HCT116 (cell line): Measurements from ENCODE around the gene ZNF473. TPM values are rescaled to one million over a fixed set of nuclear protein-coding genes. Genes with fewer than 3 reads are reported as not detected.

ENCODE experiments used
- ATAC-seq: fragments of 200-7000 bp; cut with Tn5 transposase; 2 replicates; pipeline ENCODE4 v1.9.1; 2020; ENCODE audit warnings: mild to moderate bottlenecking, moderate library complexity
- BruUV-seq: library from RNA; stranded (reverse); fragments of 400-500 nt; replicated peaks from 2 replicates; lab custom pipeline; 2021; lab: Mats Ljungman, UMichigan
- CTCF ChIA-PET: fragments of 300-600 bp; sonication (Branson Sonifier 250); formaldehyde crosslinking; loops from one replicate; lab custom pipeline; 2021; ENCODE audit warnings: antibody characterized with exemption; lab: Charles Lee
- POLR2A ChIA-PET: fragments of 300-600, 350-600 bp; sonication (Branson Sonifier 250); formaldehyde crosslinking; loops from one replicate; lab custom pipeline; 2021; ENCODE audit warnings: antibody characterized with exemption; lab: Charles Lee
- RAD21 ChIA-PET, 2 experiments: fragments of 300-600 bp; sonication (Branson Sonifier 250); formaldehyde crosslinking; loops; one replicate each; lab custom pipeline; 2023; ENCODE audit warnings: low total read pairs in 2 of 2; ENCODE audit not compliant: uncharacterized antibody in 2 of 2, unreplicated experiment in 2 of 2, low non-redundant PET in 1 of 2; lab: Charles Lee
- DNase-seq: peaks from one replicate; pipeline ENCODE4 v3.0.0-alpha.2; 2010; ENCODE audit warnings: low read depth, low spot score
- H2AFZ ChIP-seq: fragments of 200-600 bp; shearing (Covaris generic), sonication (generic); 2 replicates; pipeline ENCODE4 v1.6.1; 2017; ENCODE audit warnings: low read depth, mixed run types, mixed read lengths, antibody characterized with exemption, low read length; ENCODE audit not compliant: poor library complexity, severe bottlenecking
- H3K27ac ChIP-seq: 2 replicates; pipeline ENCODE4 v1.5.1; 2012; ENCODE audit warnings: low read depth, low read length
- H3K27me3 ChIP-seq: fragments of 200-600 bp; sonication (generic); 2 replicates; pipeline ENCODE4 v1.6.1; 2016; ENCODE audit warnings: mixed run types, low read length, mixed read lengths; ENCODE audit not compliant: insufficient read depth
- H3K36me3 ChIP-seq, 2 experiments: fragments of 200-500 bp in 1 of 2; fragments of 200-600 bp in 1 of 2; sonication (Bioruptor generic) in 1 of 2; sonication (generic) in 1 of 2; 2 replicates each; pipeline versions ENCODE4 v1.5.1 to v1.6.1; 2014 to 2016; ENCODE audit warnings: low read length in 2 of 2, inconsistent platforms in 1 of 2, mixed read lengths in 1 of 2, mixed run types in 1 of 2; ENCODE audit not compliant: insufficient read depth in 2 of 2, control insufficient read depth in 1 of 2
- H3K4me1 ChIP-seq, 2 experiments: fragments of 200-600 bp in 1 of 2; sonication (generic) in 1 of 2; 2 replicates each; pipeline versions ENCODE4 v1.5.1 to v1.6.1; 2012 to 2017; ENCODE audit warnings: low read length in 2 of 2, inconsistent platforms in 1 of 2, mild to moderate bottlenecking in 1 of 2, mixed read lengths in 1 of 2, mixed run types in 1 of 2, moderate library complexity in 1 of 2; ENCODE audit not compliant: insufficient read depth in 2 of 2, control insufficient read depth in 1 of 2
- H3K4me2 ChIP-seq: fragments of 200-600 bp; sonication (generic); 2 replicates; pipeline ENCODE4 v1.6.1; 2017; ENCODE audit warnings: mixed run types, low read length, mixed read lengths
- H3K4me3 ChIP-seq, 2 experiments: fragments of 200-600 bp in 1 of 2; sonication (generic) in 1 of 2; replicated peaks in 1 of 2; 2 replicates each; pipeline ENCODE4 v1.5.1; 2011 to 2016; ENCODE audit warnings: low read length in 2 of 2, control low read depth in 1 of 2, low read depth in 1 of 2, mild to moderate bottlenecking in 1 of 2, mixed read lengths in 1 of 2, mixed run types in 1 of 2
- H3K79me2 ChIP-seq: fragments of 200-600 bp; sonication (generic); 2 replicates; pipeline ENCODE4 v1.6.1; 2017; ENCODE audit warnings: mild to moderate bottlenecking, mixed run types, low read length, moderate library complexity, mixed read lengths; ENCODE audit not compliant: insufficient read depth
- H3K9ac ChIP-seq: fragments of 200-600 bp; sonication (generic); 2 replicates; pipeline ENCODE4 v1.6.1; 2016; ENCODE audit warnings: low read length, mixed read lengths
- H3K9me2 ChIP-seq: fragments of 200-600 bp; sonication (generic), shearing (Covaris generic); 2 replicates; pipeline ENCODE4 v1.6.1; 2017; ENCODE audit warnings: mixed run types, mild to moderate bottlenecking, moderate library complexity; ENCODE audit not compliant: insufficient read depth
- H3K9me3 ChIP-seq, 2 experiments: fragments of 200-500 bp in 1 of 2; fragments of 200-600 bp in 1 of 2; sonication (Bioruptor generic) in 1 of 2; sonication (generic) in 1 of 2; 2 replicates each; pipeline ENCODE4 v1.6.1; 2014 to 2017; ENCODE audit warnings: low read length in 2 of 2, mixed read lengths in 2 of 2, inconsistent platforms in 1 of 2, low read depth in 1 of 2, mild to moderate bottlenecking in 1 of 2, mixed run types in 1 of 2, moderate library complexity in 1 of 2; ENCODE audit not compliant: control insufficient read depth in 1 of 2, insufficient read depth in 1 of 2
- H4K20me1 ChIP-seq: fragments of 200-600 bp; sonication (generic), shearing (Covaris generic); 2 replicates; pipeline ENCODE4 v1.6.1; 2017; ENCODE audit warnings: mixed run types, mild to moderate bottlenecking, moderate library complexity; ENCODE audit not compliant: insufficient read depth
- CBX3 ChIP-seq: IDR thresholded peaks from 2 replicates; pipeline ENCODE4 v1.6.1; 2012; ENCODE audit warnings: low read depth
- EZH2 ChIP-seq: fragments of 200-600 bp; sonication (generic); IDR thresholded peaks from 2 replicates; pipeline ENCODE4 v1.6.1; 2017; ENCODE audit warnings: antibody characterized with exemption, mixed run types
- EZH2phosphoT487 ChIP-seq: fragments of 200-600 bp; IDR thresholded peaks from 2 replicates; pipeline ENCODE4 v1.6.1; 2018; ENCODE audit warnings: antibody characterized with exemption, borderline replicate concordance
- FOSL1 ChIP-seq: IDR thresholded peaks from 2 replicates; pipeline ENCODE4 v1.6.1; 2012; ENCODE audit warnings: low read depth
- MAX ChIP-seq: IDR thresholded peaks from 2 replicates; pipeline ENCODE4 v1.6.1; 2012
- POLR2A ChIP-seq: IDR thresholded peaks from 2 replicates; pipeline ENCODE4 v1.7.0; 2011; ENCODE audit warnings: borderline replicate concordance; ENCODE audit not compliant: insufficient read depth, insufficient read length; ENCODE audit errors: extremely low read depth
- POLR2AphosphoS5 ChIP-seq: IDR thresholded peaks from 2 replicates; pipeline ENCODE4 v1.6.1; 2011; ENCODE audit warnings: mild to moderate bottlenecking, low read depth, low read length, moderate library complexity
- RAD21 ChIP-seq: IDR thresholded peaks from 2 replicates; pipeline ENCODE4 v1.6.1; 2012; ENCODE audit warnings: low read depth, mild to moderate bottlenecking
- SIN3A ChIP-seq: IDR thresholded peaks from 2 replicates; pipeline ENCODE4 v1.6.1; 2012; ENCODE audit warnings: low read depth
- SRF ChIP-seq: IDR thresholded peaks from 2 replicates; pipeline ENCODE4 v1.6.1; 2012; ENCODE audit warnings: low read depth
- ZFX ChIP-seq: fragments of 450-650 bp; IDR thresholded peaks from 2 replicates; pipeline ENCODE4 v1.6.1; 2017
- intact Hi-C: fragments of 100-400 bp; cut with micrococcal nuclease; formaldehyde crosslinking; loops from 2 replicates; pipeline ENCODE4 v1.10.0; 2022
- total RNA-seq: library from RNA; stranded (reverse); gene quantifications from one replicate; pipeline ENCODE4 v1.2.1, GENCODE V29; 2021; ENCODE audit not compliant: unreplicated experiment

The ZNF473 gene
- total RNA-seq, 1 experiment from 2014 or later, result 19.8 TPM

- TF ChIP-seq EZH2 (no peak), POLR2A (no peak)
These were observed 34.3 kb downstream of the ZNF473 start (continued) for GRCh38 chr19:50060107-50060506.

DNA sequence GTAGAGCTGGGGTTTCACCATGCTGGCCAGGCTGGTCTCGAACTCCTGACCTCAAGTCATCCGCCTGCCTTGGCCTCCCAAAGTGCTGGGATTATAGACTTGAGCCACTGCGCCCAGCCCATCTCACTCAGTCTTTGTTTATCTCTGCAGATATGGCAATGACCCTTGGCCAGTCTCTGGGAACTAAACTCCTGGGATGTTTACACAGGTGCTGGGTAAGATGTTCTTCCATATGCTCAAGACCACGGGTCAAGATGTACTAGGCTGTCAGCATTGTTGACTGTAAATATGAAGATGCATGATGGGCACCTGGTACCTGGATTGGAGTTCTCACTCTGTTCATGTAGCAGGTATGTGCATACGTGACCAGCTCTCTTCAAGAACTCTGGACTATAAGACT is 35.8 kb downstream of the ZNF473 start:
- Histone ChIP-seq H3K79me2 (no peaks in the 10 kb centered on the region), H3K9me3 (peaks cover 24 to 25% of the 10 kb centered on the region in 2 experiments; a peak in 2 of 4 replicates), H3K27ac (no peak overlapping the region), H3K9ac (no peak overlapping the region), H3K4me2 (no peak overlapping the region), H4K20me1 (no peaks in the 10 kb centered on the region), H3K9me2 (no peaks in the 10 kb centered on the region), H3K4me1 (no peaks in the 10 kb centered on the region), H3K36me3 (no peaks in the 10 kb centered on the region), H3K27me3 (no peaks in the 10 kb centered on the region), H3K4me3 (no peak overlapping the region), H2AFZ (no peak overlapping the region)
- RAD21 ChIA-PET, result no interaction called here
- DNase-seq (no peak), ATAC-seq (no peak)
- CTCF ChIA-PET, result no interaction called here
- no peak for TF ChIP-seq EZH2phosphoT487
- no peak for TF ChIP-seq CBX3
- no peak for TF ChIP-seq SRF
- TF ChIP-seq FOSL1, result no peak
- intact Hi-C loops, result no loop called here
- POLR2A ChIA-PET, result no interaction called here
- BruUV-seq, result no TSS peak

GRCh38 chr19:50065938-50066337 is 40.1 kb downstream of the ZNF473 start:
- Histone ChIP-seq H3K9ac (no peak overlapping the region), H3K4me3 (no peak overlapping the region), H3K27me3 (no peaks in the 10 kb centered on the region), H3K9me2 (no peaks in the 10 kb centered on the region)
- BruUV-seq, result no TSS peak
- ChIA-PET CTCF (no interaction called here), RAD21 (no interaction called here), POLR2A (no interaction called here)
- DNase-seq, result no peak
- TF ChIP-seq SIN3A (no peak), RAD21 (no peak), CBX3 (no peak), EZH2 (no peak), ZFX (no peak), MAX (no peak), POLR2AphosphoS5 (no peak)
- TF ChIP-seq, all 23 proteins: peak for 0
- intact Hi-C loops, result no loop called here
- Histone ChIP-seq H3K36me3 (no peaks in the 10 kb centered on the region), H3K4me1 (no peaks in the 10 kb centered on the region), H2AFZ (no peak overlapping the region), H3K9me3 (no peaks in the 10 kb centered on the region), H3K27ac (no peak overlapping the region), H3K79me2 (no peaks in the 10 kb centered on the region), H4K20me1 (no peaks in the 10 kb centered on the region), H3K4me2 (no peak overlapping the region)
- no peak for ATAC-seq
